SK-N-SH (cell line): ENCODE results near the gene TXNDC2.

Experiments used
- EP300 ChIP-seq, 2 experiments: IDR thresholded peaks; 2 replicates each; pipeline versions ENCODE4 v1.4.0 to v1.6.1; 2012; ENCODE audit warnings: borderline replicate concordance in 1 of 2, low read depth in 1 of 2, low read length in 1 of 2
- GABPA ChIP-seq: IDR thresholded peaks from 2 replicates; pipeline ENCODE4 v1.4.0; 2012; ENCODE audit warnings: low read depth, mild to moderate bottlenecking
- JUND ChIP-seq: IDR thresholded peaks from 2 replicates; pipeline ENCODE4 v1.4.0; 2012
- POLR2AphosphoS5 ChIP-seq: IDR thresholded peaks from 2 replicates; pipeline ENCODE4 v1.6.1; 2012; ENCODE audit warnings: low read depth, low read length
- RAD21 ChIP-seq: IDR thresholded peaks from 2 replicates; pipeline ENCODE4 v1.6.1; 2012; ENCODE audit warnings: mild to moderate bottlenecking, low read length
- RFX5 ChIP-seq: IDR thresholded peaks from 2 replicates; pipeline ENCODE4 v1.6.1; 2012; ENCODE audit warnings: mild to moderate bottlenecking, improper control_type of control experiment, low read length
- RXRA ChIP-seq: IDR thresholded peaks from 2 replicates; pipeline ENCODE4 v1.4.0; 2012; ENCODE audit warnings: low read depth, mild to moderate bottlenecking, borderline replicate concordance
- TAF1 ChIP-seq: IDR thresholded peaks from 2 replicates; pipeline ENCODE4 v1.6.1; 2012; ENCODE audit warnings: low read depth, mild to moderate bottlenecking, low read length, moderate library complexity, borderline replicate concordance
- TF ChIP-seq, protein P1 (sequence below): fragments of 200-600 bp; sonication (generic); IDR thresholded peaks from 2 replicates; pipeline ENCODE4 v1.6.1; 2017; ENCODE audit warnings: antibody characterized with exemption, mild to moderate bottlenecking, moderate library complexity
- TF ChIP-seq, protein P2 (sequence below): IDR thresholded peaks from 2 replicates; pipeline ENCODE4 v1.6.1; 2012; ENCODE audit warnings: mild to moderate bottlenecking, low read depth, low read length, moderate library complexity
- TF ChIP-seq, protein P3 (sequence below): IDR thresholded peaks from 2 replicates; pipeline ENCODE4 v1.4.0; 2012; ENCODE audit warnings: low read depth

DNA sequence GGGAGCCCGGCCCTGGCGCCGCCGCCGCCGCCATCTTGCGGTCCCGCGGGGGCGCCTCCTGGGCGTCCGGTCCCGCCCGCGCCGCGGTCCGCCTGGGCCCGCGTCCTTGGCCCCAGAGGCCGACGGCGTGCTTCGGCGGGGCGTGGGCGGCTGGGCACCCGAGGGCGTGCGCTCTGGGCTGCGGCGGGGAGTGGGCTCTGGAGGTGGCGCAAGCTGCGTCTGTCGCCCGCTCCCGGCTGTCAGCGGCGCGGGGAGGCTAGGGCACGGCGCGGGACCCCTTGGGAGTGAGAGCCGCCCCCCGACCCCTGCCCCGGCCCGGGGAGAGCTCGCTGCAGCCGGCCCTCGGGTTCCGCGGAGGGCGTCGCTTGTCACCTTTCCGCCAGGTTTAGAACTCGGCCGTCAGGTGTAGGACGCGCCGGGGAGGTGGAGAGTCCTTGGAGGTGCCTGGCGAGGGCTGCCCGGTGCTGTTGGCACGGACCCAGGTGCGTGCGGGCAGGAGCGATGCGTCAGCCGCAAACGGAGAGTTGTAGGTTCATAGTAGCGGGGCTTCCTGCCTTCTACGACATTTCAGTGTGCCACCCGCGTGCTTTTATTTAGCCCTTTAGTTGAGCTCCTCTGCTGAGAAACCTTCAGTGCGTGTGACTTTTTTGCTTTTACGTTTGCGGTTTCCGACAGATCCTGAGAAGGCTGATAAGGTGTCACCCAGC, 29.0 kb downstream of the TXNDC2 start:
- TF ChIP-seq EP300 (IDR thresholded peaks at IDR 0.05; ENCODE audit: borderline replicate concordance in 1 of 2, low read depth in 1 of 2, low read length in 1 of 2) (no peak), RXRA (no peak), GABPA (no peak), RAD21 (no peak), POLR2AphosphoS5 (no peak), TAF1 (no peak), RFX5 (no peak), JUND (no peak)
- TF ChIP-seq, protein P1, sequence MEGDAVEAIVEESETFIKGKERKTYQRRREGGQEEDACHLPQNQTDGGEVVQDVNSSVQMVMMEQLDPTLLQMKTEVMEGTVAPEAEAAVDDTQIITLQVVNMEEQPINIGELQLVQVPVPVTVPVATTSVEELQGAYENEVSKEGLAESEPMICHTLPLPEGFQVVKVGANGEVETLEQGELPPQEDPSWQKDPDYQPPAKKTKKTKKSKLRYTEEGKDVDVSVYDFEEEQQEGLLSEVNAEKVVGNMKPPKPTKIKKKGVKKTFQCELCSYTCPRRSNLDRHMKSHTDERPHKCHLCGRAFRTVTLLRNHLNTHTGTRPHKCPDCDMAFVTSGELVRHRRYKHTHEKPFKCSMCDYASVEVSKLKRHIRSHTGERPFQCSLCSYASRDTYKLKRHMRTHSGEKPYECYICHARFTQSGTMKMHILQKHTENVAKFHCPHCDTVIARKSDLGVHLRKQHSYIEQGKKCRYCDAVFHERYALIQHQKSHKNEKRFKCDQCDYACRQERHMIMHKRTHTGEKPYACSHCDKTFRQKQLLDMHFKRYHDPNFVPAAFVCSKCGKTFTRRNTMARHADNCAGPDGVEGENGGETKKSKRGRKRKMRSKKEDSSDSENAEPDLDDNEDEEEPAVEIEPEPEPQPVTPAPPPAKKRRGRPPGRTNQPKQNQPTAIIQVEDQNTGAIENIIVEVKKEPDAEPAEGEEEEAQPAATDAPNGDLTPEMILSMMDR = no peak
- TF ChIP-seq, protein P2, sequence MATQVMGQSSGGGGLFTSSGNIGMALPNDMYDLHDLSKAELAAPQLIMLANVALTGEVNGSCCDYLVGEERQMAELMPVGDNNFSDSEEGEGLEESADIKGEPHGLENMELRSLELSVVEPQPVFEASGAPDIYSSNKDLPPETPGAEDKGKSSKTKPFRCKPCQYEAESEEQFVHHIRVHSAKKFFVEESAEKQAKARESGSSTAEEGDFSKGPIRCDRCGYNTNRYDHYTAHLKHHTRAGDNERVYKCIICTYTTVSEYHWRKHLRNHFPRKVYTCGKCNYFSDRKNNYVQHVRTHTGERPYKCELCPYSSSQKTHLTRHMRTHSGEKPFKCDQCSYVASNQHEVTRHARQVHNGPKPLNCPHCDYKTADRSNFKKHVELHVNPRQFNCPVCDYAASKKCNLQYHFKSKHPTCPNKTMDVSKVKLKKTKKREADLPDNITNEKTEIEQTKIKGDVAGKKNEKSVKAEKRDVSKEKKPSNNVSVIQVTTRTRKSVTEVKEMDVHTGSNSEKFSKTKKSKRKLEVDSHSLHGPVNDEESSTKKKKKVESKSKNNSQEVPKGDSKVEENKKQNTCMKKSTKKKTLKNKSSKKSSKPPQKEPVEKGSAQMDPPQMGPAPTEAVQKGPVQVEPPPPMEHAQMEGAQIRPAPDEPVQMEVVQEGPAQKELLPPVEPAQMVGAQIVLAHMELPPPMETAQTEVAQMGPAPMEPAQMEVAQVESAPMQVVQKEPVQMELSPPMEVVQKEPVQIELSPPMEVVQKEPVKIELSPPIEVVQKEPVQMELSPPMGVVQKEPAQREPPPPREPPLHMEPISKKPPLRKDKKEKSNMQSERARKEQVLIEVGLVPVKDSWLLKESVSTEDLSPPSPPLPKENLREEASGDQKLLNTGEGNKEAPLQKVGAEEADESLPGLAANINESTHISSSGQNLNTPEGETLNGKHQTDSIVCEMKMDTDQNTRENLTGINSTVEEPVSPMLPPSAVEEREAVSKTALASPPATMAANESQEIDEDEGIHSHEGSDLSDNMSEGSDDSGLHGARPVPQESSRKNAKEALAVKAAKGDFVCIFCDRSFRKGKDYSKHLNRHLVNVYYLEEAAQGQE = no peak
- TF ChIP-seq, protein P3, sequence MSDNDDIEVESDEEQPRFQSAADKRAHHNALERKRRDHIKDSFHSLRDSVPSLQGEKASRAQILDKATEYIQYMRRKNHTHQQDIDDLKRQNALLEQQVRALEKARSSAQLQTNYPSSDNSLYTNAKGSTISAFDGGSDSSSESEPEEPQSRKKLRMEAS = peak; percentile 58
